Measurements from ENCODE around the gene CCS. TPM values are rescaled to one million over a fixed set of nuclear protein-coding genes. Genes with fewer than 3 reads are reported as not detected.
A peak's percentile ranks its signal among the peaks of the same experiment; 100 is the strongest.

CCS gene
- total RNA-seq, 4 donors from 2014 or later, result 12.7 to 27.5 (median 21.2) TPM

GRCh38 chr11:66616379-66617154 is 23.6 kb downstream of the CCS start, which contains the start of gene RBM14:
TSS of gene RBM14 (plus strand) at chr11:66616630. CDS start at chr11:66616721, 91 bp downstream.
- DNase-seq, result peak; percentile 89
- Histone ChIP-seq H3K27ac (peak within 1 kb of the TSS; percentile 97), H3K9me3 (no peaks in the 10 kb centered on the region), H3K27me3 (no peaks in the 10 kb centered on the region), H3K4me3 (peak within 1 kb of the TSS; percentile 83 to 97 (median 90)), H3K4me1 (peaks cover 22 to 57% (median 25%) of the 10 kb centered on the region in 3 donors), H3K36me3 (peaks cover 0 to 7% (median 2%) of the 10 kb centered on the region in 3 donors)
- intact Hi-C loops (cut with DNase I), result loop anchor here (5.0 kb wide), 1 partner anchor 61 kb away; the partner anchor contains the start of gene RBM4B
- TF ChIP-seq CTCF (IDR thresholded peaks at IDR 0.05) (peak in 1 of 6 experiments; percentile 12), POLR2A (IDR thresholded peaks at IDR 0.05) (peak; percentile 40 to 100 (median 98))
- WGBS, 2 donors, result 0 to 1% methylated on average over 12 to 13 of the region's 90 CpGs

- peaks cover 22 to 64% (median 32%) of the 10 kb centered on the region in 3 donors for H3K4me1 ChIP-seq
- 1 to 5% methylated on average over 7 to 17 of the region's 38 CpGs for WGBS, 2 donors
- DNase-seq, result no peak
These were observed 24.3 kb downstream of the CCS start for GRCh38 chr11:66617155-66617834.

GRCh38 chr11:66619080-66619554 is 26.1 kb downstream of the CCS start:
- TF ChIP-seq POLR2A (IDR thresholded peaks at IDR 0.05), result no peak
- TF ChIP-seq CTCF (IDR thresholded peaks at IDR 0.05), result no peak
- 13 to 19% methylated on average over 4 of the region's 4 CpGs for WGBS, 2 donors
- DNase-seq, result no peak
- intact Hi-C loops (cut with DNase I), result loop anchor here (5.0 kb wide), 1 partner anchor 58 kb away; the partner anchor contains the start of gene RBM4B
- H3K4me1 ChIP-seq, result peaks cover 37 to 79% (median 51%) of the 10 kb centered on the region in 3 donors
- no peaks in the 10 kb centered on the region for H3K9me3 ChIP-seq
- peaks cover under 1 to 33% (median 8%) of the 10 kb centered on the region in 3 donors for H3K36me3 ChIP-seq
- peak overlapping the region in 3 of 4 donors; percentile 83 to 93 (median 86) for H3K4me3 ChIP-seq
- peak overlapping the region; percentile 97 for H3K27ac ChIP-seq
- no peaks in the 10 kb centered on the region for H3K27me3 ChIP-seq

More at GRCh38 chr11:66617155-66617834, 24.3 kb downstream of the CCS start:
- Histone ChIP-seq H3K27ac (peak overlapping the region; percentile 97), H3K4me3 (peak overlapping the region; percentile 83 to 97 (median 90)), H3K27me3 (no peaks in the 10 kb centered on the region), H3K36me3 (peaks cover 0 to 14% (median 3%) of the 10 kb centered on the region in 3 donors), H3K9me3 (no peaks in the 10 kb centered on the region)
- TF ChIP-seq CTCF (IDR thresholded peaks at IDR 0.05), result no peak
- no peak for TF ChIP-seq POLR2A (IDR thresholded peaks at IDR 0.05)
- intact Hi-C loops (cut with DNase I), result loop anchor here (5.0 kb wide), 1 partner anchor 60 kb away; the partner anchor contains the start of gene RBM4B

GRCh38 chr11:66624450-66624849 is 31.5 kb downstream of the CCS start:
- Histone ChIP-seq H3K4me1 (peaks cover 22 to 81% (median 43%) of the 10 kb centered on the region in 3 donors), H3K9me3 (no peaks in the 10 kb centered on the region)
- no peak for DNase-seq

More at GRCh38 chr11:66624450-66624849, 31.5 kb downstream of the CCS start:
- H3K36me3 ChIP-seq, result peaks cover 36 to 86% (median 56%) of the 10 kb centered on the region in 3 donors
- intact Hi-C loops (cut with DNase I), result no loop called here
- H3K27me3 ChIP-seq, result no peaks in the 10 kb centered on the region
- no peak overlapping the region for H3K4me3 ChIP-seq
- 82 to 90% methylated on average over 13 to 16 of the region's 16 CpGs for WGBS, 2 donors
- H3K27ac ChIP-seq, result peak overlapping the region in 3 of 4 donors; percentile 64 to 97 (median 78)
- TF ChIP-seq CTCF (IDR thresholded peaks at IDR 0.05), result no peak

All from esophagus squamous epithelium (tissue), 5 donors.